KG1 (cell line): Measurements from ENCODE around the gene KLF15.

Experiments used
- DNase-seq: peaks from one replicate; lab custom pipeline; 2025; lab: John Stamatoyannopoulos, UW

Gene KLF15

GRCh38 chr3:126357295-126358037, at the start of gene KLF15:
Gene KLF15 (minus strand): TSS chr3:126357408. CDS start chr3:126352922, 4,486 bp downstream.
- peak; percentile 63 for DNase-seq

GRCh38 chr3:126406389-126407296, 49.4 kb upstream of the KLF15 start:
- no peak for DNase-seq

- no peak for DNase-seq
Observed at GRCh38 chr3:126402666-126403302, 45.6 kb upstream of the KLF15 start.

- no peak for DNase-seq
Observed at GRCh38 chr3:126402178-126402577, 45.0 kb upstream of the KLF15 start.

- DNase-seq: no peak
Observed at GRCh38 chr3:126401611-126402160, 44.5 kb upstream of the KLF15 start.

- DNase-seq: no peak
Observed at GRCh38 chr3:126399756-126400155, 42.5 kb upstream of the KLF15 start.

- no peak for DNase-seq
Observed at GRCh38 chr3:126399351-126399735, 42.1 kb upstream of the KLF15 start.

- DNase-seq: no peak
Observed at GRCh38 chr3:126398423-126399350, 41.5 kb upstream of the KLF15 start.

- no peak for DNase-seq
Observed at GRCh38 chr3:126397610-126398422, 40.6 kb upstream of the KLF15 start.

GRCh38 chr3:126396536-126396935, 39.3 kb upstream of the KLF15 start:
- DNase-seq: no peak

GRCh38 chr3:126395846-126396513, 38.8 kb upstream of the KLF15 start:
- DNase-seq: no peak

- DNase-seq: no peak
Observed at GRCh38 chr3:126394977-126395321, 37.7 kb upstream of the KLF15 start.

- no peak for DNase-seq
Observed at GRCh38 chr3:126394179-126394976, 37.2 kb upstream of the KLF15 start, which contains the start of gene CFAP100. Gene CFAP100 (plus strand): TSS chr3:126394909. CDS start chr3:126396001, 1,092 bp downstream.

- no peak for DNase-seq
Observed at GRCh38 chr3:126393563-126393962, 36.4 kb upstream of the KLF15 start.

GRCh38 chr3:126392246-126392645, 35.0 kb upstream of the KLF15 start:
- no peak for DNase-seq

- no peak for DNase-seq
Observed at GRCh38 chr3:126391631-126392030, 34.4 kb upstream of the KLF15 start.

GRCh38 chr3:126390751-126391150, 33.5 kb upstream of the KLF15 start:
- DNase-seq: no peak

- DNase-seq: no peak
Observed at GRCh38 chr3:126390201-126390600, 33.0 kb upstream of the KLF15 start.

GRCh38 chr3:126389794-126390146, 32.6 kb upstream of the KLF15 start:
- no peak for DNase-seq
